ENCODE data around the gene FOCAD.

Gene FOCAD

DNA sequence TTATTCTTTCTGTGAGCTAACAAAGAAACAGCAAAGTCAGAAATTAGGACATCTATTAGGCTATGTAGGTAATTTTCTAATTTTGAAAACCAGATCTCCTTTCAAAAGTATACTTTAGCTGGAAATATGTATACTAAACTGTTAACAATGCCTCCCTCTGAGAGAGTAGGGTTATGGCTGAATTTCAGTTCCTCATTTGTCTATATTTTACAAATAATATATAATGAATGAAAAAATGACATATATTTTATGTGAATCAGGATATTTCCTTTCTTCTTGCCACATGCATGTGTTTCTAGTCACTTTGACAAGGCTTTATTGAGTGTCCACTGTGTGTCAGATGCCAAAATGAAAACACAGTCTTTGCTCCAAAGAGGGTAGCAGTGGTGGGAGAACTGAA lies 331.9 kb downstream of the FOCAD start:
- Histone ChIP-seq H3K4me1 (ENCODE audit: control insufficient read depth in 1 of 2, insufficient read depth in 1 of 2, low read depth in 1 of 2, low read length in 1 of 2) (peaks cover 0 to 2% of the 10 kb centered on the region in 2 experiments), H3K36me3 (peaks cover 70% of the 10 kb centered on the region), H3K4me3 (ENCODE audit: low read depth in 1 of 2, low read length in 1 of 2) (no peak overlapping the region), H3K9me3 (peaks cover 3% of the 10 kb centered on the region), H3K27me3 (no peaks in the 10 kb centered on the region), H3K27ac (peak overlapping the region; percentile 54)
- TF ChIP-seq CTCF (IDR thresholded peaks at IDR 0.05) = no peak

DNA sequence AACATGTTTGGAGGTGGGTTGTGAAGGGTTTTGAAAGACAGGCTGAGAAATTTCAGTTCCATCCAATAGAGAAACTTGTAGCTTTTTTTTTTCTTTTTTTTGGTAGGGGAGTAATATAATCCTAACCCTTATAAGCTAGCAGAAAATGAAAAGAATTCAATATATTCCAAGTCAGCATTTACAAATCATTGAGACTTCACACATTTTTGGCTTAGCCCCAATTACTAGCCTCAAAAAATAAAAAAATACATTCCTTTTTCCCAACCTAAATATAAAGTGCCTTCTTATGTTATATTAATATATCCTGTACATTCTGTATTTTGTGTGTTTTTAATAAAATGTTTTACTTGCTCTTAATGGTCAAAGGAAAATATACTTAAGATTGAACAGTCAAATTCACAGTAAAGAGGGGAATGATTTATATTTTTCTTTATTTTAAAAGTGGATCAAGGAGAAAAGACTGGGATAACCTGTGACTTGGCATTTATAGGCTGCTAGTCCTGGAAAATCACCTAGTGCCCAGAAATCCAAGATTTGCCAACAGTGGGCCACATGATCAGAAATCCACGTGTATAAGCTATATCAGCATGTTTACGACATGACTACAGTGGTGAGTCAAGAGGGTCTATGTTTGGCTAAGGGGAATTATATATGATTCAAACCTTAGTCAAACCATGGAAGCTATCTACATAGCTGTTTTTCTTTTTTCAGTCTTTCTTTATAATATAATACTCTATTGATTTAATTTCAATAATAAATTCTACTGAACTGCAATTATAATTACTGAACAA lies 332.8 kb downstream of the FOCAD start:
- peaks cover 61% of the 10 kb centered on the region for H3K36me3 ChIP-seq
- H3K27ac ChIP-seq = peak overlapping the region; percentile 54
- H3K4me3 ChIP-seq (ENCODE audit: low read depth in 1 of 2, low read length in 1 of 2) = no peak overlapping the region
- peaks cover 0 to 4% of the 10 kb centered on the region in 2 experiments for H3K4me1 ChIP-seq (ENCODE audit: control insufficient read depth in 1 of 2, insufficient read depth in 1 of 2, low read depth in 1 of 2, low read length in 1 of 2)
- TF ChIP-seq CTCF (IDR thresholded peaks at IDR 0.05) = no peak
- no peaks in the 10 kb centered on the region for H3K27me3 ChIP-seq
- peaks cover 3% of the 10 kb centered on the region for H3K9me3 ChIP-seq

DNA sequence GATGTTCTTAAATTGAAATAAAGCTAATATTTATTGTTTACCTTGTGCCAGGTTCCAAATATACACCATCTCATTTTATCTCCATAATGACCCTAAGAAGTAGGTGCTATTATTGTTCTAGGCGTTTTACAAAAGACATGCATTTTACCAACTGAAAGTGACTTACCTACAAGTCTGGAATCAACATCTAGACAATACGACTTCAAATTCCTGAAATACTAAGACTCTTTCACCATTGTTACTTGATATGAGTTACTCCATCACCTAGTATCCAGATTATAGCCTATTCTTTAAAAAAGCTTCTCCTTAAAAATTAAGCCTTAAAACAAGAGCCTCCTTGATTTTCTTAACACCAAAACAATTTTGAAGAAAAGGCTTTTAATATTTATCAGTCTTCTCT lies 334.1 kb downstream of the FOCAD start:
- H3K27ac ChIP-seq = no peak overlapping the region
- H3K4me1 ChIP-seq (ENCODE audit: control insufficient read depth in 1 of 2, insufficient read depth in 1 of 2, low read depth in 1 of 2, low read length in 1 of 2) = peaks cover under 1 to 8% of the 10 kb centered on the region in 2 experiments
- no peak for TF ChIP-seq CTCF (IDR thresholded peaks at IDR 0.05)
- H3K9me3 ChIP-seq = peaks cover 1% of the 10 kb centered on the region
- no peak overlapping the region for H3K4me3 ChIP-seq (ENCODE audit: low read depth in 1 of 2, low read length in 1 of 2)
- H3K36me3 ChIP-seq = peaks cover 51% of the 10 kb centered on the region
- no peaks in the 10 kb centered on the region for H3K27me3 ChIP-seq

GRCh38 chr9:21023861-21024260 lies 339.8 kb downstream of the FOCAD start:
- Histone ChIP-seq H3K4me3 (ENCODE audit: low read depth in 1 of 2, low read length in 1 of 2) (peak overlapping the region; percentile 17 to 51), H3K27ac (peak overlapping the region; percentile 83), H3K27me3 (no peaks in the 10 kb centered on the region), H3K36me3 (peaks cover 29% of the 10 kb centered on the region), H3K9me3 (no peaks in the 10 kb centered on the region), H3K4me1 (ENCODE audit: control insufficient read depth in 1 of 2, insufficient read depth in 1 of 2, low read depth in 1 of 2, low read length in 1 of 2) (peaks cover 33 to 46% of the 10 kb centered on the region in 2 experiments)
- no peak for TF ChIP-seq CTCF (IDR thresholded peaks at IDR 0.05)

DNA sequence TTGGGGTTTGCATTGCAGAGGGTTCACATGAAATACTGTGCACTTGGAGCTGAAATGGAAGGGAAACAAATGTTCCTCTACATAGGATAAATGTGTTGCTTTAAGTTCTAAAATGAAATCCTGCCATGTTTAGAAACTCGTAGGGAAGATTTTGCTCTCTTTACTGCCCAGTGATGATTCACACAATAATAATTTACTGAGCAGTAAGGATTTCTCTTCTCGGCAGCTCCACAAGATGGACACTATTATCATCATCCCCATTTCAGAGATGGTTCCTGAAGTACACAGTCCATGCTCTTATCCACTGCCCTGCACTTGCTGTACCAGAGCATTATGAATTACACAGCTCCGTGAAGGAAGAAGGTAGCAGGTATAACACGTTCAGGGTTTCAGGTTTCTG lies 343.2 kb downstream of the FOCAD start:
- no peak overlapping the region for H3K4me3 ChIP-seq (ENCODE audit: low read depth in 1 of 2, low read length in 1 of 2)
- no peaks in the 10 kb centered on the region for H3K27me3 ChIP-seq
- H3K4me1 ChIP-seq (ENCODE audit: control insufficient read depth in 1 of 2, insufficient read depth in 1 of 2, low read depth in 1 of 2, low read length in 1 of 2) = peaks cover 62 to 72% of the 10 kb centered on the region in 2 experiments
- peaks cover 28% of the 10 kb centered on the region for H3K36me3 ChIP-seq
- no peak for TF ChIP-seq CTCF (IDR thresholded peaks at IDR 0.05)
- H3K27ac ChIP-seq = peak overlapping the region; percentile 34
- H3K9me3 ChIP-seq = no peaks in the 10 kb centered on the region

All from neutrophil (primary cell).